ENCODE results near the gene STMN1. TPM values are rescaled to one million over a fixed set of nuclear protein-coding genes. Genes with fewer than 3 reads are reported as not detected.
A peak's percentile ranks its signal among the peaks of the same experiment; 100 is the strongest.

The STMN1 gene
- total RNA-seq, 1 experiment from 2014 or later = 368 TPM

- ChIA-PET CTCF (interaction anchor here (0.6 to 4.2 kb wide), 3 partner anchors 8 to 593 kb away, joined by 4 to 22 read pairs (median 12); no protein-coding TSS in a partner anchor), POLR2A (no interaction called here)
Measured at GRCh38 chr1:25903986-25904385, 2.2 kb downstream of the STMN1 start.

More at GRCh38 chr1:25903986-25904385, 2.2 kb downstream of the STMN1 start:
- H3K79me2 ChIP-seq (ENCODE audit: insufficient read depth, low read length) = peaks cover 59% of the 10 kb centered on the region
- H3K9me2 ChIP-seq (ENCODE audit: insufficient read depth) = no peaks in the 10 kb centered on the region
- peaks cover 5 to 23% of the 10 kb centered on the region in 2 experiments for H3K4me1 ChIP-seq (ENCODE audit: control insufficient read depth in 1 of 2, insufficient read depth in 2 of 2, low read length in 2 of 2)
- H4K20me1 ChIP-seq (ENCODE audit: insufficient read depth) = peaks cover 10% of the 10 kb centered on the region
- no TSS peak for BruUV-seq (replicated peaks)
- H3K27ac ChIP-seq (ENCODE audit: low read depth, low read length) = no peak overlapping the region
- 0 out of 2 replicates have a peak overlapping the region, but pooled peaks have one; percentile 85 for H3K9ac ChIP-seq (ENCODE audit: low read length)
- no peaks in the 10 kb centered on the region for H3K27me3 ChIP-seq (ENCODE audit: insufficient read depth, low read length)
- H2AFZ ChIP-seq (ENCODE audit: low read depth, low read length, poor library complexity, severe bottlenecking) = no peak overlapping the region
- H3K9me3 ChIP-seq (ENCODE audit: control insufficient read depth in 1 of 2, insufficient read depth in 1 of 2, low read depth in 1 of 2, low read length in 2 of 2) = no peaks in the 10 kb centered on the region
- intact Hi-C loops (cut with micrococcal nuclease) = no loop called here
- TF ChIP-seq SRF (IDR thresholded peaks at IDR 0.05; ENCODE audit: low read depth) (no peak), CEBPB (IDR thresholded peaks at IDR 0.05; ENCODE audit: low read depth) (no peak), REST (IDR thresholded peaks at IDR 0.05; ENCODE audit: low read depth) (no peak), RAD21 (IDR thresholded peaks at IDR 0.05; ENCODE audit: low read depth) (no peak), YY1 (IDR thresholded peaks at IDR 0.05; ENCODE audit: extremely low read depth, insufficient replicate concordance, low read depth, low read length) (no peak), ZFX (IDR thresholded peaks at IDR 0.05) (no peak), ZNF274 (IDR thresholded peaks at IDR 0.05; ENCODE audit: low read depth, low read length) (no peak), ATF3 (IDR thresholded peaks at IDR 0.05) (no peak)
- H3K4me2 ChIP-seq (ENCODE audit: low read length) = peak overlapping the region; percentile 93; the same call in 1 of the 2 replicates
- H3K36me3 ChIP-seq (ENCODE audit: control insufficient read depth in 1 of 2, insufficient read depth in 2 of 2, low read length in 2 of 2) = peaks cover 41 to 52% of the 10 kb centered on the region in 2 experiments
- RAD21 ChIA-PET (ENCODE audit: low non-redundant PET in 1 of 2, low total read pairs in 2 of 2, uncharacterized antibody in 2 of 2, unreplicated experiment in 2 of 2) = no interaction called here
- ATAC-seq (no peak), DNase-seq (ENCODE audit: low read depth, low spot score) (no peak)
- no peak overlapping the region for H3K4me3 ChIP-seq (replicated peaks in 1 of 2; ENCODE audit: low read depth in 1 of 2, low read length in 2 of 2)
